Measurements from ENCODE around the gene CDK8. TPM values are rescaled to one million over a fixed set of nuclear protein-coding genes. Genes with fewer than 3 reads are reported as not detected.

Gene CDK8
- total and polyA plus RNA-seq, 9 of the 15 experiments (the other 6 are each of a cell fraction or from before 2014, with no cell fraction given): 11.3 to 33.7 (median 20.3) TPM

DNA sequence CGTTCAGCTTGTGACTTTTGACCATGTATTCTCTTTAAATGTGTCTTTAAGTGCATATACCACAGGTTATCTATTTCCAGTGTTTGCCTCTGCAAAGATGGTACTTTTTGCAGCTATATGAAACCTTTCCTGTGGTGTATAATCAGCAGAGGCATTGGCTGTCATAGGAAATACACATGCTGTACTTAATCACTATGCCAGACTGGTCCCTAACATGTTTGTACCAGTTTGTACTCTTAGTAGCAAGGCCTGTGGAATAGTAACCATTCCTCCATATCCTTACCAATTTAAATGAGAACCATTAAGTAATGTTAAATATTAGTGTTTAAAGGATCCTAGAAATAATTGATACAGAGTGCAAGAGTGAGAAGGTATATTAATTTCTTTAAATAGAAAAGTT, 69.8 kb downstream of the CDK8 start (continued):
- TF ChIP-seq, protein P1, sequence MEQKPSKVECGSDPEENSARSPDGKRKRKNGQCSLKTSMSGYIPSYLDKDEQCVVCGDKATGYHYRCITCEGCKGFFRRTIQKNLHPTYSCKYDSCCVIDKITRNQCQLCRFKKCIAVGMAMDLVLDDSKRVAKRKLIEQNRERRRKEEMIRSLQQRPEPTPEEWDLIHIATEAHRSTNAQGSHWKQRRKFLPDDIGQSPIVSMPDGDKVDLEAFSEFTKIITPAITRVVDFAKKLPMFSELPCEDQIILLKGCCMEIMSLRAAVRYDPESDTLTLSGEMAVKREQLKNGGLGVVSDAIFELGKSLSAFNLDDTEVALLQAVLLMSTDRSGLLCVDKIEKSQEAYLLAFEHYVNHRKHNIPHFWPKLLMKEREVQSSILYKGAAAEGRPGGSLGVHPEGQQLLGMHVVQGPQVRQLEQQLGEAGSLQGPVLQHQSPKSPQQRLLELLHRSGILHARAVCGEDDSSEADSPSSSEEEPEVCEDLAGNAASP (IDR thresholded peaks at IDR 0.05): no peak

DNA sequence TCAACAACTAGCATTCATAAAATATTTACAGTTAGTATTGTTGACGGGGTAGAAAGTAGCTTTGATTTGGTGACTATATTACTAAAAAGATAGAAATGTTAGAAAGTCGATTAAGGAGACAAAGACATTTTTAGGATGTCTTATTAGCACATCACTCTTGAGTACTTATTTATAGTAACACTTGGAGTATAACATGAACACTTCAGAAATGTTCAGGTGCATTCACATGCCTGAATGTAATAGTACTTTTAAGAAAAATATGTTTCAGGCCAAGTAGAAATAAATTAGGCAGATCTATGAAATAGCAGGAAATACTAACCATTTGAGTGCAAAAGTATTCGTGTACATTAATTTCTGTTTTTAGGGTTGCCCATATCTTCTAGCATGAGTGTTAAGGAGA, 70.4 kb downstream of the CDK8 start:
- Histone ChIP-seq H2AFZ (ENCODE audit: low read depth, low read length) (no peak overlapping the region), H3K4me1 (replicated peaks in 1 of 2; ENCODE audit: control insufficient read depth in 2 of 2, insufficient read depth in 2 of 2, low read length in 2 of 2) (no peaks in the 10 kb centered on the region), H3K79me2 (ENCODE audit: control insufficient read depth, insufficient read depth, low read length) (peaks cover 4% of the 10 kb centered on the region; the same call in 1 of the 3 replicates), H3K9me3 (replicated peaks; ENCODE audit: control insufficient read depth, insufficient read depth, low read depth, low read length) (no peaks in the 10 kb centered on the region), H3K9ac (ENCODE audit: insufficient read depth in 1 of 2, low read depth in 2 of 2, low read length in 2 of 2) (no peak overlapping the region), H3K9me1 (ENCODE audit: control insufficient read depth, insufficient read depth, low read length) (no peaks in the 10 kb centered on the region), H4K20me1 (replicated peaks; ENCODE audit: control insufficient read depth, insufficient read depth, low read length) (0 out of 2 replicates have a peak, but pooled peaks cover 2% of the 10 kb centered on the region), H3K4me2 (ENCODE audit: insufficient read depth, low read length) (no peak overlapping the region), H3K4me3 (no peak overlapping the region), H3K27ac (ENCODE audit: extremely low read depth, low read depth, low read length) (no peak overlapping the region), H3K36me3 (ENCODE audit: control insufficient read depth, insufficient read depth, low read length) (no peaks in the 10 kb centered on the region), H3K27me3 (ENCODE audit: control insufficient read depth in 2 of 2, insufficient read depth in 2 of 2, low read length in 2 of 2) (no peaks in the 10 kb centered on the region)
- WGBS (ENCODE audit: insufficient coverage, low coverage, missing lambda C conversion rate): 42% methylated on average over 3 of the region's 3 CpGs
- ATAC-seq (no peak), FAIRE-seq (no peak), DNase-seq (ENCODE audit: extremely low read depth in 1 of 4, low spot score in 3 of 4) (no peak)
- in situ Hi-C loops (cut with MboI) (no loop called here), intact Hi-C loops (cut with micrococcal nuclease) (no loop called here)
- ChIA-PET POLR2A (no interaction called here), CTCF (ENCODE audit: low intra/inter-chr PET ratio) (no interaction called here)
- no TSS peak for BruUV-seq (replicated peaks)
- TF ChIP-seq FOXJ2 (tag; IDR thresholded peaks at IDR 0.05): no peak
- no peak for TF ChIP-seq RBM17 (IDR thresholded peaks at IDR 0.05; ENCODE audit: borderline replicate concordance, low read depth, low read length)
- TF ChIP-seq SMAD1 (IDR thresholded peaks at IDR 0.05; ENCODE audit: low read depth, low read length, partially characterized antibody): no peak
- TF ChIP-seq, protein P2, sequence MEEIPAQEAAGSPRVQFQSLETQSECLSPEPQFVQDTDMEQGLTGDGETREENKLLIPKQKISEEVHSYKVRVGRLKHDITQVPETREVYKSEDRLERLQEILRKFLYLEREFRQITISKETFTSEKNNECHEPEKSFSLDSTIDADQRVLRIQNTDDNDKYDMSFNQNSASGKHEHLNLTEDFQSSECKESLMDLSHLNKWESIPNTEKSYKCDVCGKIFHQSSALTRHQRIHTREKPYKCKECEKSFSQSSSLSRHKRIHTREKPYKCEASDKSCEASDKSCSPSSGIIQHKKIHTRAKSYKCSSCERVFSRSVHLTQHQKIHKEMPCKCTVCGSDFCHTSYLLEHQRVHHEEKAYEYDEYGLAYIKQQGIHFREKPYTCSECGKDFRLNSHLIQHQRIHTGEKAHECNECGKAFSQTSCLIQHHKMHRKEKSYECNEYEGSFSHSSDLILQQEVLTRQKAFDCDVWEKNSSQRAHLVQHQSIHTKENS (CRISPR knock-in tag; IDR thresholded peaks at IDR 0.05): no peak
- TF ChIP-seq, protein P3, sequence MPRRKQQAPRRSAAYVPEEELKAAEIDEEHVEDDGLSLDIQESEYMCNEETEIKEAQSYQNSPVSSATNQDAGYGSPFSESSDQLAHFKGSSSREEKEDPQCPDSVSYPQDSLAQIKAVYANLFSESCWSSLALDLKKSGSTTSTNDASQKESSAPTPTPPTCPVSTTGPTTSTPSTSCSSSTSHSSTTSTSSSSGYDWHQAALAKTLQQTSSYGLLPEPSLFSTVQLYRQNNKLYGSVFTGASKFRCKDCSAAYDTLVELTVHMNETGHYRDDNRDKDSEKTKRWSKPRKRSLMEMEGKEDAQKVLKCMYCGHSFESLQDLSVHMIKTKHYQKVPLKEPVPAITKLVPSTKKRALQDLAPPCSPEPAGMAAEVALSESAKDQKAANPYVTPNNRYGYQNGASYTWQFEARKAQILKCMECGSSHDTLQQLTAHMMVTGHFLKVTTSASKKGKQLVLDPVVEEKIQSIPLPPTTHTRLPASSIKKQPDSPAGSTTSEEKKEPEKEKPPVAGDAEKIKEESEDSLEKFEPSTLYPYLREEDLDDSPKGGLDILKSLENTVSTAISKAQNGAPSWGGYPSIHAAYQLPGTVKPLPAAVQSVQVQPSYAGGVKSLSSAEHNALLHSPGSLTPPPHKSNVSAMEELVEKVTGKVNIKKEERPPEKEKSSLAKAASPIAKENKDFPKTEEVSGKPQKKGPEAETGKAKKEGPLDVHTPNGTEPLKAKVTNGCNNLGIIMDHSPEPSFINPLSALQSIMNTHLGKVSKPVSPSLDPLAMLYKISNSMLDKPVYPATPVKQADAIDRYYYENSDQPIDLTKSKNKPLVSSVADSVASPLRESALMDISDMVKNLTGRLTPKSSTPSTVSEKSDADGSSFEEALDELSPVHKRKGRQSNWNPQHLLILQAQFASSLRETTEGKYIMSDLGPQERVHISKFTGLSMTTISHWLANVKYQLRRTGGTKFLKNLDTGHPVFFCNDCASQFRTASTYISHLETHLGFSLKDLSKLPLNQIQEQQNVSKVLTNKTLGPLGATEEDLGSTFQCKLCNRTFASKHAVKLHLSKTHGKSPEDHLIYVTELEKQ (CRISPR knock-in tag; IDR thresholded peaks at IDR 0.05): no peak
- TF ChIP-seq, protein P4, sequence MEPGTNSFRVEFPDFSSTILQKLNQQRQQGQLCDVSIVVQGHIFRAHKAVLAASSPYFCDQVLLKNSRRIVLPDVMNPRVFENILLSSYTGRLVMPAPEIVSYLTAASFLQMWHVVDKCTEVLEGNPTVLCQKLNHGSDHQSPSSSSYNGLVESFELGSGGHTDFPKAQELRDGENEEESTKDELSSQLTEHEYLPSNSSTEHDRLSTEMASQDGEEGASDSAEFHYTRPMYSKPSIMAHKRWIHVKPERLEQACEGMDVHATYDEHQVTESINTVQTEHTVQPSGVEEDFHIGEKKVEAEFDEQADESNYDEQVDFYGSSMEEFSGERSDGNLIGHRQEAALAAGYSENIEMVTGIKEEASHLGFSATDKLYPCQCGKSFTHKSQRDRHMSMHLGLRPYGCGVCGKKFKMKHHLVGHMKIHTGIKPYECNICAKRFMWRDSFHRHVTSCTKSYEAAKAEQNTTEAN (CRISPR knock-in tag; IDR thresholded peaks at IDR 0.05): no peak
- TF ChIP-seq ZNF165 (CRISPR knock-in tag; IDR thresholded peaks at IDR 0.05; ENCODE audit: borderline replicate concordance): no peak
- TF ChIP-seq, protein P5, sequence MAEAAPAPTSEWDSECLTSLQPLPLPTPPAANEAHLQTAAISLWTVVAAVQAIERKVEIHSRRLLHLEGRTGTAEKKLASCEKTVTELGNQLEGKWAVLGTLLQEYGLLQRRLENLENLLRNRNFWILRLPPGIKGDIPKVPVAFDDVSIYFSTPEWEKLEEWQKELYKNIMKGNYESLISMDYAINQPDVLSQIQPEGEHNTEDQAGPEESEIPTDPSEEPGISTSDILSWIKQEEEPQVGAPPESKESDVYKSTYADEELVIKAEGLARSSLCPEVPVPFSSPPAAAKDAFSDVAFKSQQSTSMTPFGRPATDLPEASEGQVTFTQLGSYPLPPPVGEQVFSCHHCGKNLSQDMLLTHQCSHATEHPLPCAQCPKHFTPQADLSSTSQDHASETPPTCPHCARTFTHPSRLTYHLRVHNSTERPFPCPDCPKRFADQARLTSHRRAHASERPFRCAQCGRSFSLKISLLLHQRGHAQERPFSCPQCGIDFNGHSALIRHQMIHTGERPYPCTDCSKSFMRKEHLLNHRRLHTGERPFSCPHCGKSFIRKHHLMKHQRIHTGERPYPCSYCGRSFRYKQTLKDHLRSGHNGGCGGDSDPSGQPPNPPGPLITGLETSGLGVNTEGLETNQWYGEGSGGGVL (CRISPR knock-in tag; IDR thresholded peaks at IDR 0.05): no peak
- no peak for TF ChIP-seq U2AF1 (optimal IDR thresholded peaks at IDR 0.05; ENCODE audit: low read depth, low read length)
- TF ChIP-seq IFI16 (CRISPR knock-in tag; IDR thresholded peaks at IDR 0.05): no peak
- no peak for TF ChIP-seq RB1 (IDR thresholded peaks at IDR 0.05; ENCODE audit: low read depth)

All from K562 (cell line).